Activated CD4-positive, alpha-beta memory T cell treated with anti-CD3 and anti-CD28 coated beads, Interleukin-2, amount 10 ng/mL, durations not matched to agents 7 days and 5 days (primary cell): ENCODE data around the gene GJB6. TPM values are rescaled to one million over a fixed set of nuclear protein-coding genes. Genes with fewer than 3 reads are reported as not detected.

Experiments
- CTCF ChIA-PET: fragments of 350-600 bp; sonication (Branson Sonifier 250); formaldehyde crosslinking; loops from one replicate; lab custom pipeline; 2021; ENCODE audit warnings: antibody characterized with exemption, inconsistent platforms; lab: Charles Lee
- POLR2A ChIA-PET: fragments of 350-600 bp; sonication (Branson Sonifier 250); formaldehyde crosslinking; loops from one replicate; lab custom pipeline; 2021; ENCODE audit warnings: antibody characterized with exemption; lab: Charles Lee
- DNase-seq: peaks from one replicate; pipeline ENCODE4 v3.0.0-alpha.2; 2020
- H3K27ac Mint-ChIP-seq: one replicate; pipeline ENCODE4 v1.8.0; 2021; ENCODE audit warnings: mild to moderate bottlenecking, mixed read lengths
- H3K27me3 Mint-ChIP-seq: one replicate; pipeline ENCODE4 v1.8.0; 2021; ENCODE audit warnings: mixed read lengths
- H3K36me3 Mint-ChIP-seq: one replicate; pipeline ENCODE4 v1.8.0; 2021; ENCODE audit warnings: low read depth, mixed read lengths
- H3K4me1 Mint-ChIP-seq: one replicate; pipeline ENCODE4 v1.8.0; 2021; ENCODE audit warnings: mixed read lengths
- H3K4me3 Mint-ChIP-seq: one replicate; pipeline ENCODE4 v1.8.0; 2021; ENCODE audit warnings: mild to moderate bottlenecking, mixed read lengths
- H3K9me3 Mint-ChIP-seq: one replicate; pipeline ENCODE4 v1.8.0; 2021; ENCODE audit warnings: mixed read lengths
- total RNA-seq, 2 experiments: library from RNA; stranded (reverse); gene quantifications; one replicate each; pipeline ENCODE4 v1.2.3, GENCODE V29; 2021

Gene GJB6
- total RNA-seq, 2 experiments from 2014 or later = 6.0 to 6.1 TPM

GRCh38 chr13:20190481-20191310 is 41.4 kb downstream of the GJB6 start:
- ChIA-PET POLR2A (no interaction called here), CTCF (interaction anchor here (0.7 to 1.0 kb wide), 2 partner anchors 8 to 985 kb away, joined by 3 read pairs; no protein-coding TSS in a partner anchor)
- Mint-ChIP-seq H3K4me3 (no peak overlapping the region), H3K9me3 (no peaks in the 10 kb centered on the region), H3K27ac (no peak overlapping the region), H3K4me1 (peaks cover 26% of the 10 kb centered on the region), H3K27me3 (peaks cover 48% of the 10 kb centered on the region), H3K36me3 (no peaks in the 10 kb centered on the region)
- DNase-seq = no peak

GRCh38 chr13:20190076-20190475 is 42.0 kb downstream of the GJB6 start:
- no peak overlapping the region for H3K27ac Mint-ChIP-seq
- H3K9me3 Mint-ChIP-seq = no peaks in the 10 kb centered on the region
- H3K4me3 Mint-ChIP-seq = no peak overlapping the region
- no peaks in the 10 kb centered on the region for H3K36me3 Mint-ChIP-seq
- peaks cover 44% of the 10 kb centered on the region for H3K27me3 Mint-ChIP-seq
- POLR2A ChIA-PET = no interaction called here
- H3K4me1 Mint-ChIP-seq = peaks cover 26% of the 10 kb centered on the region
- CTCF ChIA-PET = interaction anchor here (1.0 to 1.1 kb wide), 3 partner anchors 10 to 584 kb away, joined by 3 to 4 read pairs (median 4); partner anchors contain the start of gene EEF1AKMT1
- DNase-seq = no peak

DNA sequence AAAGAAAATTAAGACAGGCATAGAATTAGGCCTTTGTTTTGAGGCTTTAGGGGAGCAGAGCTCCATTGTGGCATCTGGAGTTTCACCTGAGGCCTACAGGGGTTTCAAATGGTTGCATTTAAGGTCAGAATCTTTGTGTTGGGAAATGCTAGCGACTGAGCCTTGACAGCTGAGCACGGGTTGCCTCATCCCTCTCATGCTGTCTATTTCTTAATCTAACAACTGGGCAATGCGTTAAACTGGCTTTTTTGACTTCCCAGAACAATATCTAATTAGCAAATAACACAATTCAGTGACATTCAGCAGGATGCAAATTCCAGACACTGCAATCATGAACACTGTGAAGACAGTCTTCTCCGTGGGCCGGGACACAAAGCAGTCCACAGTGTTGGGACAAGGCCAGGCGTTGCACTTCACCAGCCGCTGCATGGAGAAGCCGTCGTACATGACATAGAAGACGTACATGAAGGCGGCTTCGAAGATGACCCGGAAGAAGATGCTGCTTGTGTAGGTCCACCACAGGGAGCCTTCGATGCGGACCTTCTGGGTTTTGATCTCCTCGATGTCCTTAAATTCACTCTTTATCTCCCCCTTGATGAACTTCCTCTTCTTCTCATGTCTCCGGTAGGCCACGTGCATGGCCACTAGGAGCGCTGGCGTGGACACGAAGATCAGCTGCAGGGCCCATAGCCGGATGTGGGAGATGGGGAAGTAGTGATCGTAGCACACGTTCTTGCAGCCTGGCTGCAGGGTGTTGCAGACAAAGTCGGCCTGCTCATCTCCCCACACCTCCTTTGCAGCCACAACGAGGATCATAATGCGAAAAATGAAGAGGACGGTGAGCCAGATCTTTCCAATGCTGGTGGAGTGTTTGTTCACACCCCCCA is 43.2 kb downstream of the GJB6 start:
- Mint-ChIP-seq H3K27ac (no peak overlapping the region), H3K27me3 (peaks cover 33% of the 10 kb centered on the region), H3K36me3 (no peaks in the 10 kb centered on the region), H3K9me3 (no peaks in the 10 kb centered on the region), H3K4me1 (peaks cover 16% of the 10 kb centered on the region), H3K4me3 (no peak overlapping the region)
- DNase-seq = no peak
- POLR2A ChIA-PET = no interaction called here
- CTCF ChIA-PET = interaction anchor here (0.6 to 4.0 kb wide), 7 partner anchors 8 to 585 kb away, joined by 3 to 18 read pairs (median 4); partner anchors contain the start of gene EEF1AKMT1

GRCh38 chr13:20186771-20187170 is 45.3 kb downstream of the GJB6 start:
- H3K36me3 Mint-ChIP-seq = no peaks in the 10 kb centered on the region
- ChIA-PET CTCF (interaction anchor here (1.2 to 4.0 kb wide), 3 partner anchors 9 to 12 kb away, joined by 3 to 18 read pairs (median 3); no protein-coding TSS in a partner anchor), POLR2A (no interaction called here)
- peaks cover 26% of the 10 kb centered on the region for H3K27me3 Mint-ChIP-seq
- no peak overlapping the region for H3K27ac Mint-ChIP-seq
- H3K4me1 Mint-ChIP-seq = peaks cover 6% of the 10 kb centered on the region
- no peak overlapping the region for H3K4me3 Mint-ChIP-seq
- no peaks in the 10 kb centered on the region for H3K9me3 Mint-ChIP-seq
- no peak for DNase-seq

- no peak overlapping the region for H3K4me3 Mint-ChIP-seq
- POLR2A ChIA-PET = no interaction called here
These were observed 46.6 kb downstream of the GJB6 start for GRCh38 chr13:20185366-20186056.

GRCh38 chr13:20182231-20182846 is 49.8 kb downstream of the GJB6 start:
- H3K27me3 Mint-ChIP-seq = peaks cover 40% of the 10 kb centered on the region
- H3K4me3 Mint-ChIP-seq = no peak overlapping the region
- H3K9me3 Mint-ChIP-seq = no peaks in the 10 kb centered on the region
- H3K4me1 Mint-ChIP-seq = no peaks in the 10 kb centered on the region
- ChIA-PET POLR2A (no interaction called here), CTCF (interaction anchor here (0.6 to 2.0 kb wide), 9 partner anchors 9 to 529 kb away, joined by 3 to 6 read pairs (median 3); no protein-coding TSS in a partner anchor)
- H3K36me3 Mint-ChIP-seq = no peaks in the 10 kb centered on the region
- DNase-seq = peak; percentile 57
- no peak overlapping the region for H3K27ac Mint-ChIP-seq

More at GRCh38 chr13:20185366-20186056, 46.6 kb downstream of the GJB6 start:
- H3K4me1 Mint-ChIP-seq = peaks cover 4% of the 10 kb centered on the region
- H3K27me3 Mint-ChIP-seq = peaks cover 23% of the 10 kb centered on the region
- CTCF ChIA-PET = interaction anchor here (0.6 to 4.0 kb wide), 3 partner anchors 12 to 1003 kb away, joined by 3 to 18 read pairs (median 4); no protein-coding TSS in a partner anchor
- no peak overlapping the region for H3K27ac Mint-ChIP-seq
- no peak for DNase-seq
- no peaks in the 10 kb centered on the region for H3K9me3 Mint-ChIP-seq
- no peaks in the 10 kb centered on the region for H3K36me3 Mint-ChIP-seq

DNA sequence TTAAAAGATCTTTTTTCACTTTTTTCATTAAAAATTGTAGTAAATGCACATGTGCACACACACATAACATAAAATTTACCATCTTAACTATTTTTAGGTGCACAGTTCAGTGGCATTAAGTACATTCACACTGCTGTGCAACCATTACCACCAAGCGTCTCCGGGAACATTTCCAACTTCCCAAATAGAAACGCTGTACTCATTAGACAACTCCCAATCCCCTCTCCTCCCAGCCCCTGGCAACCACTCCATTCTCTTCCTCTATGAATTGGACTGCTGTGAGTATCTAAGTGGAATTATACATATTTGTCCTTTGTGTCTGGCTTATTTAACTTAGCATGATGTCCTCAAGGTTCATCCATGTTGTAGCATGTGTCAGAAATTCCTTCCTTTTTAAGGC is 50.9 kb downstream of the GJB6 start:
- H3K4me1 Mint-ChIP-seq = no peaks in the 10 kb centered on the region
- H3K27ac Mint-ChIP-seq = no peak overlapping the region
- peaks cover 49% of the 10 kb centered on the region for H3K27me3 Mint-ChIP-seq
- no peaks in the 10 kb centered on the region for H3K9me3 Mint-ChIP-seq
- H3K4me3 Mint-ChIP-seq = no peak overlapping the region
- H3K36me3 Mint-ChIP-seq = no peaks in the 10 kb centered on the region
- POLR2A ChIA-PET = no interaction called here
- CTCF ChIA-PET = interaction anchor here (1.1 to 1.8 kb wide), 2 partner anchors 14 to 310 kb away, joined by 3 to 5 read pairs; no protein-coding TSS in a partner anchor
- DNase-seq = no peak

- H3K27ac Mint-ChIP-seq = no peak overlapping the region
- H3K4me3 Mint-ChIP-seq = no peak overlapping the region
- no peaks in the 10 kb centered on the region for H3K36me3 Mint-ChIP-seq
- peaks cover 71% of the 10 kb centered on the region for H3K27me3 Mint-ChIP-seq
- H3K4me1 Mint-ChIP-seq = peaks cover 12% of the 10 kb centered on the region
- ChIA-PET POLR2A (no interaction called here), CTCF (interaction anchor here (0.8 kb wide), 1 partner anchor 39 kb away, joined by 3 read pairs; no protein-coding TSS in a partner anchor)
- H3K9me3 Mint-ChIP-seq = no peaks in the 10 kb centered on the region
- no peak for DNase-seq
These were observed 54.0 kb downstream of the GJB6 start for GRCh38 chr13:20178156-20178555.

DNA sequence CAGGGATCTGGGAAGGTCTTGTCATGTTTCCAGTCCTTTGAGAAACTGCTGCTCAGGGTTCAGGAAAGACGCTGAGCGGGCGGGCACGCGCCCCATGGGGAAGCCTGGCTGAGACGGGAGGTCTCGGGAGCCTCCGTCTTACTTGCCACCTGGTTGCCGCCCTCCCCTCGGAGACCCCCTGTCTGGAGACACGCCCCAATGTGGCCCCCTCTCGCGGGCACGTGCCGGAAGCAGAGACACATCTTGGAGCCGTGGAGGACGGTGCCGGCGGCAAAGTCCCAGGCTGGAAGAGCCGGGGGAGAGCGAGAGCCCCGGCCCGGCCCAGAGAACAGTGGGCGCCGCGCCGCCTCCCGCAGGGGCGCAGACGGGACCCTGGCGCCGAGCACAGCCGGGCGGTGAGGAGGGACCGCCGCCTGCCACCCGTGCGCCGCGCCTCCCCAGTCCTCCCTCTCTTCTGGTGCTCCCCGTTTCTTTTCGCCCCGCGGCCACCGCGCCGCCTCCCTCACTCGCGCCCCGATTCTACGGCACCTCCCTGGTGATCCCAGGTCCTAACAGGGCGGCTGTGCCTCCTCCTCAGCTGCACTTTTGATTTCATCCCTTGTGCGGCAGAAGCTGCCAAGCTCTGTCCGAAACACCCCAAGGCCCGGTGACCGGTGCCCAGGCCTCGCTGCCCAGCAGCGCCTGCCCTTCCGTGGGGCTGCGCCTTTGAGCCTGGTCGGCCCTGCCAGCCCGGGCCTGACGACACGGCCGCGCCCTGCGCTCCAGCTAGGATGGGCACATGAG is 54.9 kb downstream of the GJB6 start:
- H3K27ac Mint-ChIP-seq = no peak overlapping the region
- POLR2A ChIA-PET = no interaction called here
- no peaks in the 10 kb centered on the region for H3K9me3 Mint-ChIP-seq
- CTCF ChIA-PET = no interaction called here
- H3K4me3 Mint-ChIP-seq = no peak overlapping the region
- peaks cover 12% of the 10 kb centered on the region for H3K4me1 Mint-ChIP-seq
- no peaks in the 10 kb centered on the region for H3K36me3 Mint-ChIP-seq
- peaks cover 72% of the 10 kb centered on the region for H3K27me3 Mint-ChIP-seq
- no peak for DNase-seq

GRCh38 chr13:20175907-20176652 is 56.0 kb downstream of the GJB6 start:
- CTCF ChIA-PET = interaction anchor here (1.3 to 2.1 kb wide), 3 partner anchors 8 to 19 kb away, joined by 3 to 4 read pairs (median 3); no protein-coding TSS in a partner anchor
- Mint-ChIP-seq H3K4me3 (no peak overlapping the region), H3K4me1 (peaks cover 12% of the 10 kb centered on the region), H3K27ac (no peak overlapping the region), H3K9me3 (no peaks in the 10 kb centered on the region), H3K36me3 (no peaks in the 10 kb centered on the region), H3K27me3 (peaks cover 67% of the 10 kb centered on the region)
- POLR2A ChIA-PET = interaction anchor here (0.9 to 1.3 kb wide), 2 partner anchors 15 to 300 kb away, joined by 3 to 4 read pairs; no protein-coding TSS in a partner anchor
- no peak for DNase-seq
